HG03558 (cell line): Measurements from ENCODE around the gene IFIH1.
A peak's percentile ranks its signal among the peaks of the same experiment; 100 is the strongest.

Source experiments
- ATAC-seq: cut with Tn5 transposase; IDR thresholded peaks from one replicate; pipeline ENCODE4 v1.9.1; 2021; ENCODE audit warnings: moderate number of reproducible peaks; ENCODE audit not compliant: unreplicated experiment; ENCODE audit errors: extremely low read depth

IFIH1 gene

DNA sequence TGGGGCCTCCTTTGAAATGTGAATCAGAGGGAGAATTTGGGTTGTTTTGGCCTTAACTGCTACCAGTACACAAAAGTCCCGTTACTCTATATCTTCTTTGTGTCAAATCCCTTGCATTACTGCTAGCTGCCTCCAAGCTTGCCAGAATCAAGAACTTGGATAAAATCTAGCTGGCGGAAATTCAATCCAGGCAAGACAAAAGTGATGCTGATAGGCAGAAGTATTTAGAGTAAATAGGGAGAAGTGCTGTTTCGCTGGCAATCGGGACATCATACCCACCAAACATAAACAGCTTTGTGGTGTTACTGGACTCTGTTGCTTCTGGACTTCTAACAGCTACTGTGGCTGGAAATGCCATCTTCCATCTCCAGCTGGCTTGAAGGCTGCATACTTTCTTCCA lies 2.5 kb downstream of the IFIH1 start:
- ATAC-seq: no peak

DNA sequence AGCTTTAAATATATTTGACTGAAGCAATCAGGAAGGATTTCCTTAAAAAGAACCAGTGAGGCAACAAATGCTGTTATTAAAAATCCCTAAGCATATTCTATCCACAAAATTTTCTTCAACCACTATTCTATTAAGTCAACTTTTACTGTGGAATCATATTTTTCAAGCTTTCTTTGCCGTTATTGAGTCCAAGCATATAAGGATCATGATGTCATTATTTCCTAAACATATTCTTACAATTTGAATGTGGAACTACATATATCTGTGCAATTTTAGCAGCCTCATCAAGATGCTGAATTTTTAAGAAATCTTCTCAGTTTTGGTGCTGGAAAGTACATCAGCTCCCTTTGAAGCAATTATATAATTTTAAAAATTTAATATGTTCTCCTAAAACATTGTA lies 5.6 kb downstream of the IFIH1 start:
- ATAC-seq: no peak

DNA sequence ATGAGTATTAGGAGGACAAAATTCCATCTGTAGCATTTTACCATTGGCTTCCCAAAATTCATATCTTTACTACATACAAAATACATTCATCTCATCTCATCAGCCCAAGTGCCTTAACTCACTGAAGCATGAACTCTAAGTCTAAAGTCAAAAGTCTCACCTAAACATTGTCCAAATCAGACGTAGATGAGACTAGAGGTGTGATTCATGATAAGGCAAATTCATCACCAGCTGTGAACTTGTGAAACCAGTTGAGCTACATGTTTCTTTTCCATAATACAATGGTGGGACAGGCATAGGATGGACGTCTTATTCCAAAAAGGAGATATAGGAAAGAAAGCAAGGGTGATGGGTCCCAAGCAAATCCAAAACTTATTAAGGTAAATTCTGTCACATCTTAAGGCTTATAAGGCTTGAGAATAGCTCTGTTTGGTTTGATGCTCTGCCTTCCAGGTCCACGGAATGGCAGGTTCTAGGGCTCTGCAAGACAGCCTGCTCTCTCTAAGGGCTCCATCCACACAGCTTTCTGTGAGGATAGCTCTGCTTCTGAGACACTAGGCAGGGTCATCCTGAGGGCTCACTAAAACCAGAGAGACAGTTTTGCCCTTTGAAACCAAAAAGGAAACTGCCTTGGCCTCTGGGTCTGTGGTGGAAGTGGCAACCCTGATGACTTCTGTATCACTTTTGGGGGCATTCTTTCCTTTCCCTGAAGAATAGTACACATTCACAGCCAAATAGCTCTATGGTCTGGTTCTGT lies 9.6 kb downstream of the IFIH1 start:
- ATAC-seq: peak; percentile 71

DNA sequence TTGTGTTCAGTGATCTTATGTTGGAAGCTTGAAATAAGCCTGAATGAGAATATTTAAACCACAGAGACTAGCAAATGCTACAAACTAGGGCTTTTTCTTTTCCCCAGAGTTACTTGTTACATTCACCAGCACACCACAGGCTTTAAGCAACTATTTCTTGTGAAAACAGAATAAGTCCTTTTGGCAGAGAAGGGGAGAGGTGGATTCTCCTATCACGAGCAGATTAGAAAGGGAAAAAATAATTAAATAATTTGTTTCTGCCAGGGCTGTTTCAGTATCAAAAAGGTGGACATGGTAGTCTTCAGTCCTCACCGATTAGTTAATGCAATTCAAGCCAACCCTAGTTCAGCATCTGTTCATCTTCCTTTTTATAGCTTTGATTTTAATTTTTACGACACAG lies 12.6 kb downstream of the IFIH1 start:
- ATAC-seq: no peak

DNA sequence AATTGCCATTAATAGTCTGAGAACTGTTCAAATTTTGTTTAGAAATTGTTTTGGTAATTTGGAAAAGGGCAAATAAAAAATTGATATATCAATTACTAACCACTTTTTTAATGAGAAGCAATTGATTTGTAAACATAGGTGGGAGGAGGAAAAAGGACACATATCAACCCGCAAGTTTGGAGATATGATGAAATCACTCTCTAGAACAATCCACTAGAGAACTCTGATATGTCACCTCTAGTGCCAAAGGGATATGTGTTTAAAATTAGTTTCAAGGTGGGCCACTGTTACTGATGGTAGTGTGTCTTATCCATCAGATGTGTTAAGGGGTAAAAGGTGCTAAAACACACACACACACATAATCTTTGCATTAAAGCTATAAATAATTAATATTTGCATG lies 16.6 kb downstream of the IFIH1 start:
- ATAC-seq: no peak

DNA sequence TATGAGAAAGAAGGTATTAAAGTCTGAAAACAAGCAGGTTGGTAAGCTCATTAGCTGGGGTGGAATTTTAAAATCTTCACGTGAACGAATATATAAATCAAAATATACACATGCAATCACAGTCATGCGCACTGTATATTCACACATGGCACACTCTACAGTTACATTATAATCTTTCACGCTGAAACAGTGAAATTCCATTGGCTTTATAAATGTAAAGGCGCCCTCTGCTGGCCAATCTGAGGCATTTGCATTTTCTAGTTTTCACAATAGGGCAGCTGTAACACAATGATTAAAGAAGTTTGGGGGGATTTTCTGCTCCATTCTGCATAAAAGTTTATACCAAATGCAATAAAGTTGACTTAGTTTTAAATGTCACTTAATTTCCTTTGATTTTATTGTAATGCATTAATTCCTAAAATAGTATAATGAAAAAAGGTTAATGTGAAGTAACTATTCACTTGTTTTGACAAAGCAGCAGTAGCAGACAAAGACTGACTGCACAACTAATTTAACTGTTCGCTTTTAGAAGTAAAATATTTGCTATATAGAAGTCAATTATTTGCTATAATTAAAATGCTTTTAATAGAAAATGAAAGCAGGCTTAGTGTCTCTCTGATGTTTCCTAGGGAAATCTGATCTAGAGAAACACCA lies 17.2 kb downstream of the IFIH1 start:
- ATAC-seq: peak; percentile 44

DNA sequence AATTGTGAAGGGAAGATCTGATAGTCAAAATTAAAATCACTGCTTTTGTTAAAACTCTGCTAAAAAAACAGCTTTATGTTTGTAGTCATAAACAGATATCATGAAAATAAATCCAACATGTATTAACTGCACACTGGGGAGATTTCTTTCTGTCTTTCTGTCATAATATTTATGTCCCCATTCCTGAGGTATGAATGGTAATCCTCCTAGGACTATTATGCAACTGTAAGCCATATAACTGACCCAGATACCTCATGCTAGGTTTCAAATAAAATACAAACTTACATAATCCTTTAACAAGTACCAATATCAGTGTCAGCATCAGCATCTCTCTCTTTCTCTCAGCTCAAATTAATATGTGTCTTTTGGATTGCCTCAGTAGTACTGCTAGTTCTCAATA lies 18.2 kb downstream of the IFIH1 start:
- no peak for ATAC-seq

DNA sequence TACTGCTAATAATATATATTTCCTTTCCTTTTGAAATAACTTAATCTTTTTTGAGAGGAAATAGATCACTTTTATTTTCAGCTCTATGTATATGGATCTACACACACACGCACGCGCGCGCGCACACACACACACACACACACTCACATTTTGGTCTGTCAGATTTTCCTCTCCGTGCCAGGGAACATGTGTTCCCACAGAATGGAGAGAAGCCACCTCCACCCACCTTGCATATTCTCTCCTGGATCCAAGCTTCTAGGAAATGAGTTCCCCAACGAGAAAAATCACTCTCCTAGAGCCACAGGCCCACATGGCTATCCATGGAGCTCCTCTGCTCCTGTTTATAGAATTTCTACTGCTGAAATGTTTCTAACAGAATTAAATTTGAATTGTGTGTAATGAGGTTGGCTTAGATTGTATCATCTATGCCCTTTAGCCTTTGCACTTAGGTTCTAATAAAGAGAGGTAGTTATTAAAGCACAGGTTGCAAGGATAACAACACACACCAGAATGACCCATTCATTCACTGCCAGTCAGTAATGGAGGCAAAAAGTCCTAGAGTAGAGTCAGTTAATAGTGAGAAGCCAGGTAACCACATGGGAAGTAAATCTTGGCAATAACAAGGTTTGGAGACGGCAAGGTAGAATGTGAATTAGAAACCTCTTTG lies 19.7 kb downstream of the IFIH1 start:
- no peak for ATAC-seq

DNA sequence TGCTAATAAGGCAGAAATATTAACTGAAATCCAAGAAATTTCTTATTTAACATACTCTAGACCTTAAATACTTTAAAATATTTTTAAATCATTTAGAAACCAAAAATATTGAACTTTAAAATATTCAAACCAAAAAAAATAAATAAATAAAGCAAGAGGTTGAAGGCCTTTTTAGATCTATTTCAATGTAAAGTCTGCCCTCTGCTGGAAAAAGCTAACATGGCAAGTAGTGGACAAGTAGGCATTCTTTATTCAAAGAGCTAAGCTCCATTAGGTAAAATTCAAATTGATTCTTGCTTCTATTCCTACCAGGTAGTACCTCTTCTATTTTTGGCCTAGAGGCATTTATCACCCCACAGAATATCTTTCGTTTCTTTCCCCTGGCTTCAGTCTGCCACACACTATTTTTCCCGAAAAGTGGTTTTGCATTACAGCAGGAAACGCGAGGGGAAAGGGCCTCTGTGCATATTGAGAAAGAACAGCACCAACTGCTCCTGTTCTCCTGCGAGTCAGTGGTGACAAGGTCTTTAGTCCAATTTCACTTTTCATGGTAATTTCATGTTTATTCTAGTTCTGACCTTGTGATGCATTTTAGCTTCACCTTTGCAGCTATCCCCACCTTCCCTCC lies 20.4 kb downstream of the IFIH1 start:
- ATAC-seq: peak; percentile 41

DNA sequence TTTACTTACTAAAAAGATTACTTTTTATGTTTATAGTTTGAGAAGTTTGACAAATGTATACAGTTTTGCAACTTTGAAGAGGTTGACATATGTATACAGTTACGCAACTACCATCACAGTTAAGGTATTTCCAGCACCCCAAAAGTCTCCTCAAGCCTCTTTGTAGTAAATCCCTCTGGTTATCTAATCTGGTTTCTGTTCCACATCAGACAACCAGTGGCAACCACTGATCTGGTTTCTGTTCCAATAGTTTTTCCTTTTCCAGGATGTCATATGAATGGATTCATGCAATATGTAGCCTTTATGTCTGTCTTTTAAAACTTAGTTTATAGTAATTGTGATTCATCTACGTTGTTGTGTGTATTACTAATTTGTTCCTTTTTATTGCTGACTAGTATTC lies 23.5 kb downstream of the IFIH1 start:
- ATAC-seq: no peak

DNA sequence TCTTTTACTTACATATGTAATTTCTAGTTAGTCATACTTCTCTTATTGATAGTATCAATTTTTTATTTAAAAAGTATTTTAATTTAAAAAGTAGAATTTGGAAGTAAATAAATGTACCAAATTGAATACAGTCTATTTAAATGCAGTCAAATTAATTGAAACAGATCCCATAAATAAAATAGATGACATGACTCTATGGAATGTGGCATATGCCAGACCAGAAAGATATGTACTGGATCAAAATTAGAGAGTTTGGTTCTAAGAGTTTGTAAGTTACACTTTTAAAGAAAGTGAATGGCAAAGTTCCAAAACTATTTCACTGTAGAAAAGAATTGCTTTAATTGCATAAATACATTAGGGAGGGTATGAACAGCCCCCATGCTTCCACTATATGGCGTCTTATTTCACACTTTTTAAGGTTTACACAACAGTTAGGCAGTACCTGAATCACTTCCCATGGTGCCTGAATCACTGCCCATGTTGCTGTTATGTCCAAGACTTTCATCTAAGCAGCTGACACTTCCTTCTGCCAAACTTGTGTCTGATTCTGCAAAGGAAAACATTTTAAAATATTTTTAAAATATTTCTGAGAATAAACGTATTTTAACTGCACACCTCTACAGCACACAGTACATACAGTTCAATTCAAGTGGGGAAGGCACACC lies 25.2 kb downstream of the IFIH1 start:
- ATAC-seq: no peak

DNA sequence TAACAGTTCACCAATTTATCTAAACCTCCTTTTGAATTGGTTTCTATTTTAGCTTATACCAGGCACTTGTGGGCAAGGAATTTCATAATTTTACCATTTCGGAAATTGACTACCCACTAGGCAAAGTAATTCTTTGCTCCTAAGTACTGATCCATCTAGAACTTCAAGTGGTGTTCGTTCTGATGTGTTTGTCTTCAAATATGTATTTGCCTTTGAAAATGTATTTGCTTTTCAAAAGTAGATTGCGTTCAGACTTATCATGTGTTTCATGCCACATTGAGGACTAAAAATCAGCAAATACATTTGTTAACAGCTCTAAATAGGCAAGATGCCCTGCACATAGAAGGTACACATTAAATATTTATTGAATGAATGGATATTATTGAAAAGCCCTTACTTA lies 26.7 kb downstream of the IFIH1 start:
- ATAC-seq: no peak

DNA sequence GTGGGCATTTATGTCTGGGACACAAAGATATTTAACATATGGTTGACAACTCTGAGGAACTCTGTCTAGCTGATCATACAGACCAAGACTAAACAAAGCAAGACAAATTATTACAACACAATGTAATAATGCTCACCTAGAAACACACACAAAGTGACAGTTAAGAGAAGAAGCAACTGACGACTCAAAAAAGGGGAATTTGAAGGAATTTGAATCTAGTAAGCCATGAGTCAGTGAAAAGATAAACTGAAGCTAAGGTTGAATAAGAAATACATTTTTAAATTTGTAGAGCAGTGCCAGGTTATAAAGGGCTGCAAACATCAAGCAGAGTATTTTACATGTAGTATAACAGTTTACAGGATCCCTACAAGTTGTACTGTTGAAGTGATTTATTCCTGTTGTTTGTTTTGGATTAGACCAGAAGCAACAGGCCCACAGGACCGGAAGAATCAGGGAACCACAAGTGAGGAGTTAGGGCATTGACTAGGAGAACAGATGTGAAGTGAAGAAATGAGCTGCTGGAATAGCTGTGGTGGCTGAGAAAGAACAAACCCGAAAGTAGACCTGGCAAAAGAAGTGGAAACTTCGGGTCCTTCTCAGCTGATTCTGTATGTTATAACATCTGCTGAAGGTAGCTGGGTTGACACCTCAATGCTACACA lies 35.6 kb downstream of the IFIH1 start:
- no peak for ATAC-seq

DNA sequence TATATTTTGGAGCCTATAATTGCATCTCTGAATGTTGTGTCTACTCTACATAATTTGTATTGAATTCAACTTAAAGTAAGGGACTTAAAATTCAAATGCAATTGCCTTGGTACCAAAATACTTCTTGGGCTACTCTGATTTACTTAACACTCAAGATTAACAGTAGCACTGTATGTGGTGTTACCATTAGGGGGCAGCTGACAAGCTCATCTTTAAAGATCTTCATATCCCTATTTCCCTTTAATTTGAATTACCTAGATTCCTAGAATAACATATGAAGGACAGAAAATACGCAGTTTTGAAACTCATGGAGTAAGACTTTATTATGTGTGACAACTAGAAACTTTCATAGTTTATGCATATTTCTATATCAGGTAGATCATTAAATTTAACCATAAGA lies 37.8 kb downstream of the IFIH1 start:
- ATAC-seq: no peak

DNA sequence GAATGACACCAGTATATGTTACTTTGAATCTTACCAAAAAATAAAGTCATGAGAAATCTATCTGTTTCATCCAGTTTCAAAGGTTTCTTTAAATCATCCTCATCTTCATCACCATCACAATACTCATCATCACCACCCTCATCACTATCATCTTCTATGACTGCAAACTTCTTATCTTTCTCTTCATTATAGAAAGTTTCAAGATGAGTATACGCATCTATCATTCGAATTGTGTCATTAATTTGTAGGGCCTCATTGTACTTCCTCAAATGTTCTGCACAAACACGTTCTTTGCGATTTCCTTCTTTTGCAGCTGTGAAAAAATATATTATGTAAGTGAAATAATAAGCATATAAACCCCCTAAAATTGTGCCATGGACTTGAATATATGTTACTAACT lies 41.1 kb downstream of the IFIH1 start:
- no peak for ATAC-seq

DNA sequence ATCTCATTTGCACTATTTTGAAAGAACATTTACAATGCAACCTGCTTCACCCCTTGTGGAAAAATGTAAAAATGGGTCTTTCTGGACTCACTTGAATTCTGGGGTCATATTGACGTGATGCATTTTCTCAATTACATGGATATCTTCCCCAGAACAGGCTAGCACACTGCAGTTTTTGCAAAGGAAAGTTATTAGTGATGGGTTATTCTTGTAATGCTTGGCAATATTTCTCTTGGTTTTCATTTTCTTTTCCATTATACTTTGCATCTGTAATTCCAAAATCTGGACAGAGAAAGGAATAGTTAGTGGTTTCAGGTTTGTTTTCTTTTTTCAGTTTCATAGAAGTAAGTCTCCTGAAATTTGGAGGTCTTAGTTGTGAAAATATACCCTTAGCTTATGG lies 50.5 kb downstream of the IFIH1 start:
- ATAC-seq: no peak

DNA sequence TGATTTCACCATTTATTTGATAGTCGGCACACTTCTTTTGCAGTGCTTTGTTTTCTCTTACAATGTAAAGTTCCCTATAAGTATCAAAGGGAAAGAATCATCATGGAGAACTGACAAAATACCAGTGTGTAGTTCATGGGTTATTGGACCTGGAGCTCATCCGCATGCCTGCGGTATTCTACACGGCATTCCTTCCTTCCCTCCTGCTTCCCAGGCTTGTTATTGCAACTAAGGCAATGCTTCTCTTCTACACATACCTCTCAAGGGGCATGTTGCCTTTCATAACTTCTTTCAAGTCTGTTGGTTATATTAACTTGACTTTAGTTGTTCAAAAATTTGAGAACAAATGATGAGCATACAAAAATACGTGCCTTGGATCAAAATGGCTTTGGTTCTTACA lies 51.0 kb downstream of the IFIH1 start:
- ATAC-seq: no peak

DNA sequence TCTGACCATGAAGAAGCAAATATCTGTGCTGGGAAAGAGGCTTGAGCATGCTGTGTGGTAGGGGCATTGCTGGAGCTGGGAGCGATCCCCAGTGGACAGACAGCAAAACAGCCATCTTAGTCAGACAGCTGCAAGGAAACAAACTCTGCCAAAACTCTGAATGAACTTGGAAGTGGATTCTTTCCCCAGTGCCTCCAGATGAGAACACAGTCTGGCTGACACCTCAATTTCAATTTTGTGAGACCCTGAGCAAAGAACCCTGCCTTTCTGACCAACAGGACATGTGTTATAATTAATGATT lies 52.1 kb downstream of the IFIH1 start:
- no peak for ATAC-seq

DNA sequence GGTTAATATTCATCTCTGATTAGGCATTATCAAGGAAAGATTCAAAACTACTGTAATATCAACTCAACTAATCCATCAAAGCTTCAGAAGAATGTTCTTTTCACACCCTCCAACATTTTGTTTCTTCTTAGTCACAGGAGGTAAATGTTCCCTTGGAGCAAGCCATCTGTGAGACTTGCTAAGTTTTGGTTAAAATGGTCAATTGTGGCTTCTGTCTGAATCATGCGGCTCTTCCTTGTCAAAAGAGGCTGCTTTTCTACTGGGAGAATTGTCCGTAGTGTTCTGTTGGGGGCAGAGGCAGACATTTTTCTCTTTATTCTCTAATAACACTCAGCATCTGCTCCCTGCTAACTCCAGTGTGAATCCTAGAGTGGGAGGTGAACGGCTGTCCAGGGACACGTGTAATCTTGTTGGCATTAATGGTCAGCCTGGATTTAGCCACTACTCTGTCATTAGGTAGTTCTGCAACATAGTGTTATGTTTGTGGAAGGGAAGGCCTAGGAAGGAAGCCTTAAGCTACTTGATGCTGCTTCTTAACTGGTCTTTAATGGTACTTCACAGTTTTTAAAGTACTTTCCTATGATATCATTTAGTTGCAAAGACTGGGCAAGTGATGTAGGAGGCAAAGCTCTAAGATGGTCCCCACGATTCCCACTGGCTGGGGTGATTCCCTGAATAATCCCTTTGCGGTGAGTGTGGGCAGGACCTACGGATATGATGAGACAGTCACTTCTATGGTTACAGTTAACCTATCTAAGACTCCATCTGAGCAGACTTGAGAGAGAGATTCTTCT lies 52.6 kb downstream of the IFIH1 start:
- ATAC-seq: no peak
